ENCODE measurements around the gene C1QTNF12. TPM values are rescaled to one million over a fixed set of nuclear protein-coding genes. Genes with fewer than 3 reads are reported as not detected.

Gene C1QTNF12
- polyA plus RNA-seq, 1 of the 3 experiments (the other 2 are of a cell fraction), result 0.59 TPM

- TF ChIP-seq ZBTB33 (IDR thresholded peaks at IDR 0.05; ENCODE audit: borderline replicate concordance, low read depth), result no peak
- TF ChIP-seq GATA2 (CRISPR knock-in tag; IDR thresholded peaks at IDR 0.05), result no peak
- peak; percentile 58 for TF ChIP-seq POLR2AphosphoS5 (IDR thresholded peaks at IDR 0.05; ENCODE audit: low read depth, low read length)
- no peak for TF ChIP-seq FOXM1 (IDR thresholded peaks at IDR 0.05; ENCODE audit: low read depth)
- no peak for TF ChIP-seq PBX3 (IDR thresholded peaks at IDR 0.05)
- no peak for TF ChIP-seq NFIC (IDR thresholded peaks at IDR 0.05; ENCODE audit: borderline replicate concordance)
- TF ChIP-seq FOSL2 (IDR thresholded peaks at IDR 0.05; ENCODE audit: borderline replicate concordance, low read depth), result no peak
- TF ChIP-seq TAF1 (IDR thresholded peaks at IDR 0.05; ENCODE audit: borderline replicate concordance, low read depth, low read length), result peak; percentile 87
- no peak for TF ChIP-seq EP300 (IDR thresholded peaks at IDR 0.05; ENCODE audit: borderline replicate concordance in 1 of 2, low read depth in 1 of 2, low read length in 1 of 2)
- peak; percentile 69 for TF ChIP-seq GABPA (IDR thresholded peaks at IDR 0.05; ENCODE audit: low read depth)
- no peak for TF ChIP-seq EZH2phosphoT487 (IDR thresholded peaks at IDR 0.05; ENCODE audit: borderline replicate concordance, low read depth)
- no peak for TF ChIP-seq TCF12 (IDR thresholded peaks at IDR 0.05)
Observed at GRCh38 chr1:1231400-1232207, 14.9 kb downstream of the C1QTNF12 start, which contains the start of gene SDF4 (continued).

- Histone ChIP-seq H3K4me1 (ENCODE audit: control insufficient read depth in 1 of 2, insufficient read depth in 2 of 2, low read depth in 1 of 2, low read length in 1 of 2) (peaks cover 0 to 16% of the 10 kb centered on the region in 2 experiments; a peak in 1 of 4 replicates), H2AFZ (ENCODE audit: low read depth) (peak overlapping the region; percentile 42; the same call in 1 of the 2 replicates), H3K4me3 (ENCODE audit: low read depth in 2 of 2, low read length in 1 of 2) (peak overlapping the region; percentile 77 to 96), H3K4me2 (peak overlapping the region; percentile 95), H3K9me2 (no peaks in the 10 kb centered on the region), H3K27me3 (ENCODE audit: insufficient read depth) (no peaks in the 10 kb centered on the region), H4K20me1 (ENCODE audit: insufficient read depth) (peaks cover 13% of the 10 kb centered on the region; the same call in 1 of the 2 replicates), H3K36me3 (replicated peaks in 1 of 2; ENCODE audit: control insufficient read depth in 1 of 2, insufficient read depth in 2 of 2, low read length in 1 of 2) (peaks cover 0 to 34% of the 10 kb centered on the region in 2 experiments), H3K9me3 (no peaks in the 10 kb centered on the region), H3K79me2 (ENCODE audit: insufficient read depth) (peaks cover 65% of the 10 kb centered on the region), H3K9ac (peak overlapping the region; percentile 87), H3K27ac (ENCODE audit: low read depth in 2 of 2, low read length in 1 of 2) (peak overlapping the region; percentile 68 to 83; a peak in 3 of 4 replicates), H3F3A (replicated peaks; ENCODE audit: insufficient read depth) (peaks cover 7% of the 10 kb centered on the region)
- 12% methylated on average over 22 of the region's 24 CpGs for whole genome bisulfite sequencing (ENCODE audit: low lambda C conversion rate)
- peak; percentile 75 for DNase-seq
- POLR2A ChIA-PET, result interaction anchor here (0.8 to 1.0 kb wide), 3 partner anchors 43 to 108 kb away, joined by 3 read pairs; partner anchors contain the start of gene UBE2J2
- CTCF ChIA-PET, result interaction anchor here (0.7 to 7.4 kb wide), 9 partner anchors 16 to 246 kb away, joined by 3 to 37 read pairs (median 4); partner anchors contain the start of gene C1orf159
- TF ChIP-seq, protein P1, sequence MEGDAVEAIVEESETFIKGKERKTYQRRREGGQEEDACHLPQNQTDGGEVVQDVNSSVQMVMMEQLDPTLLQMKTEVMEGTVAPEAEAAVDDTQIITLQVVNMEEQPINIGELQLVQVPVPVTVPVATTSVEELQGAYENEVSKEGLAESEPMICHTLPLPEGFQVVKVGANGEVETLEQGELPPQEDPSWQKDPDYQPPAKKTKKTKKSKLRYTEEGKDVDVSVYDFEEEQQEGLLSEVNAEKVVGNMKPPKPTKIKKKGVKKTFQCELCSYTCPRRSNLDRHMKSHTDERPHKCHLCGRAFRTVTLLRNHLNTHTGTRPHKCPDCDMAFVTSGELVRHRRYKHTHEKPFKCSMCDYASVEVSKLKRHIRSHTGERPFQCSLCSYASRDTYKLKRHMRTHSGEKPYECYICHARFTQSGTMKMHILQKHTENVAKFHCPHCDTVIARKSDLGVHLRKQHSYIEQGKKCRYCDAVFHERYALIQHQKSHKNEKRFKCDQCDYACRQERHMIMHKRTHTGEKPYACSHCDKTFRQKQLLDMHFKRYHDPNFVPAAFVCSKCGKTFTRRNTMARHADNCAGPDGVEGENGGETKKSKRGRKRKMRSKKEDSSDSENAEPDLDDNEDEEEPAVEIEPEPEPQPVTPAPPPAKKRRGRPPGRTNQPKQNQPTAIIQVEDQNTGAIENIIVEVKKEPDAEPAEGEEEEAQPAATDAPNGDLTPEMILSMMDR (IDR thresholded peaks at IDR 0.05), result peak; percentile 40
- TF ChIP-seq PBX3 (IDR thresholded peaks at IDR 0.05) (no peak), EP300 (IDR thresholded peaks at IDR 0.05; ENCODE audit: borderline replicate concordance in 1 of 2, low read depth in 1 of 2, low read length in 1 of 2) (no peak), FOSL2 (IDR thresholded peaks at IDR 0.05; ENCODE audit: borderline replicate concordance, low read depth) (no peak), ELF1 (IDR thresholded peaks at IDR 0.05) (no peak), MXI1 (IDR thresholded peaks at IDR 0.05; ENCODE audit: low read depth, low read length) (peak; percentile 6; the same call in 1 of the 2 replicates), MEF2A (IDR thresholded peaks at IDR 0.05; ENCODE audit: borderline replicate concordance, low read depth) (no peak), GABPA (IDR thresholded peaks at IDR 0.05; ENCODE audit: low read depth) (no peak)
- TF ChIP-seq, protein P2, sequence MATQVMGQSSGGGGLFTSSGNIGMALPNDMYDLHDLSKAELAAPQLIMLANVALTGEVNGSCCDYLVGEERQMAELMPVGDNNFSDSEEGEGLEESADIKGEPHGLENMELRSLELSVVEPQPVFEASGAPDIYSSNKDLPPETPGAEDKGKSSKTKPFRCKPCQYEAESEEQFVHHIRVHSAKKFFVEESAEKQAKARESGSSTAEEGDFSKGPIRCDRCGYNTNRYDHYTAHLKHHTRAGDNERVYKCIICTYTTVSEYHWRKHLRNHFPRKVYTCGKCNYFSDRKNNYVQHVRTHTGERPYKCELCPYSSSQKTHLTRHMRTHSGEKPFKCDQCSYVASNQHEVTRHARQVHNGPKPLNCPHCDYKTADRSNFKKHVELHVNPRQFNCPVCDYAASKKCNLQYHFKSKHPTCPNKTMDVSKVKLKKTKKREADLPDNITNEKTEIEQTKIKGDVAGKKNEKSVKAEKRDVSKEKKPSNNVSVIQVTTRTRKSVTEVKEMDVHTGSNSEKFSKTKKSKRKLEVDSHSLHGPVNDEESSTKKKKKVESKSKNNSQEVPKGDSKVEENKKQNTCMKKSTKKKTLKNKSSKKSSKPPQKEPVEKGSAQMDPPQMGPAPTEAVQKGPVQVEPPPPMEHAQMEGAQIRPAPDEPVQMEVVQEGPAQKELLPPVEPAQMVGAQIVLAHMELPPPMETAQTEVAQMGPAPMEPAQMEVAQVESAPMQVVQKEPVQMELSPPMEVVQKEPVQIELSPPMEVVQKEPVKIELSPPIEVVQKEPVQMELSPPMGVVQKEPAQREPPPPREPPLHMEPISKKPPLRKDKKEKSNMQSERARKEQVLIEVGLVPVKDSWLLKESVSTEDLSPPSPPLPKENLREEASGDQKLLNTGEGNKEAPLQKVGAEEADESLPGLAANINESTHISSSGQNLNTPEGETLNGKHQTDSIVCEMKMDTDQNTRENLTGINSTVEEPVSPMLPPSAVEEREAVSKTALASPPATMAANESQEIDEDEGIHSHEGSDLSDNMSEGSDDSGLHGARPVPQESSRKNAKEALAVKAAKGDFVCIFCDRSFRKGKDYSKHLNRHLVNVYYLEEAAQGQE (IDR thresholded peaks at IDR 0.05; ENCODE audit: low read depth, low read length), result no peak
Observed at GRCh38 chr1:1230656-1231399, 15.7 kb downstream of the C1QTNF12 start.

Measured in SK-N-SH (cell line).